Epithelial cell of esophagus (primary cell): ENCODE measurements around the gene TMEM233.

Experiments used
- DNase-seq: peaks from one replicate; pipeline ENCODE4 v3.0.0; 2010; ENCODE audit warnings: low read depth
- H3K4me3 ChIP-seq: 2 replicates; pipeline ENCODE4 v1.5.1; 2011; ENCODE audit warnings: mild to moderate bottlenecking, low read length, control low read depth
- TF ChIP-seq, protein P1 (sequence below): IDR thresholded peaks from 2 replicates; pipeline ENCODE4 v1.5.1; 2011; ENCODE audit warnings: low read depth, mild to moderate bottlenecking, low read length, control low read depth, inconsistent platforms; ENCODE audit not compliant: insufficient read depth; ENCODE audit errors: missing control alignments

TMEM233 gene

DNA sequence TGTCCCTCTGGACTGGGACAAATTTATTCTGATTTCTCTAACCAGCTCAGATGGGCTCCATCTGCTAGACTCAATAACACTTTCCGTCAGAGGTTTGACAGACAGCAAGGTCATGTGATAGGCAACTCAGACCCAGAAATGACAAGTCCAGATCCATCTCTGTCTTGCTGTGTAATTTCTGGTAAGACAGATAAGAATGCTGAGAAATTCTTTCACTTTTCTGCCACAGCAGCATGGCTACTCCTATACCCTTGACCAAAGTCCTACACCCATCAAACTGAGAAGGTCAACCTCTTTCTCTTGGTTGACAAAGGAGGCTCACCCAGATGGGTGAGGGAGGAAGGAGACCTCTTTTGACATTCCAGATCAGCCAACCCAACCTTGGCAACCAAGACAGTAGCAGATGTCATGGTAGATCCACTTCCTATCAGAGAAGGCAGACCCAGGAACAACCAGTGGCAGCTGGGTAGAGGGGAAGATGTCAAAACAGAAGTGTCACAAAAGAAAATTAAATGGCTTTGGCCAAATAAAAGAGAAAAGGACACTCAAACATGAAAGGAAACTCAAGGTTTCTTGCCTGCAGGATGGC is 37.5 kb downstream of the TMEM233 start:
- no peak for DNase-seq
- H3K4me3 ChIP-seq: no peak overlapping the region
- TF ChIP-seq, protein P1, sequence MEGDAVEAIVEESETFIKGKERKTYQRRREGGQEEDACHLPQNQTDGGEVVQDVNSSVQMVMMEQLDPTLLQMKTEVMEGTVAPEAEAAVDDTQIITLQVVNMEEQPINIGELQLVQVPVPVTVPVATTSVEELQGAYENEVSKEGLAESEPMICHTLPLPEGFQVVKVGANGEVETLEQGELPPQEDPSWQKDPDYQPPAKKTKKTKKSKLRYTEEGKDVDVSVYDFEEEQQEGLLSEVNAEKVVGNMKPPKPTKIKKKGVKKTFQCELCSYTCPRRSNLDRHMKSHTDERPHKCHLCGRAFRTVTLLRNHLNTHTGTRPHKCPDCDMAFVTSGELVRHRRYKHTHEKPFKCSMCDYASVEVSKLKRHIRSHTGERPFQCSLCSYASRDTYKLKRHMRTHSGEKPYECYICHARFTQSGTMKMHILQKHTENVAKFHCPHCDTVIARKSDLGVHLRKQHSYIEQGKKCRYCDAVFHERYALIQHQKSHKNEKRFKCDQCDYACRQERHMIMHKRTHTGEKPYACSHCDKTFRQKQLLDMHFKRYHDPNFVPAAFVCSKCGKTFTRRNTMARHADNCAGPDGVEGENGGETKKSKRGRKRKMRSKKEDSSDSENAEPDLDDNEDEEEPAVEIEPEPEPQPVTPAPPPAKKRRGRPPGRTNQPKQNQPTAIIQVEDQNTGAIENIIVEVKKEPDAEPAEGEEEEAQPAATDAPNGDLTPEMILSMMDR: no peak

DNA sequence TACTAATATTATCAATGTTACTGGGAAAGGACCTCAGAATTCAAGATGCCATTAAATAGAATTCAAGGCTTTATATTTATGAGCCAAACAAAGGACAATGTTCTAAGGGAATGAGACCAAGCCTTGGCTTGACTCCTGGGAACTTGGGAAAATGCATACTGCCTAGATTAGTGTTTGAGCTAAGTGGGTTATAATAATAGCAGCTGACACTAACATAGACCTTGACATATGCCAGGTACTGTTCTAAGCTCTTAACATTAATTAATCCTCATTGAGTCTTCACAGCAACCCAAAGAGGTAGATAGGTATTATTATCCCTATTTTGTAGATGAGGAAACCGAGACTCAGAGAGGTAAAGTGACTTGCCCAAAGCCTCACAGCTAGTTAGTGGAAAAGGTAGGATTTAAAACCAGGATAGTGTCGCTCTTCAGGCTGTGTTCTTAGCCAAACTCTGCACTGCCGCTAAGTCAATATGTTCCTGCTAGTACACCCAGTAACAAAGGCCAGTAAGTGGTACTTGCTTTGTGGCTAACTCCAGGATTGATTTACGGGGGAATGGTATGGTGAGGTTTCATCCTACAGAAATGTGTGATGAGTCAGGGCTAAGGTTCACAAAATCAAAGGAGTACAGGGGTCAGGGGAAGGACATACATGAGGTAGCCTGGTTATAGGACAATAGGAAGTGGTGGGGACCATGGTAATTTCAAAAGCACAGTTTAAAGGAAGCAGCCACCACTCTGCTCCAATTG is 38.5 kb downstream of the TMEM233 start:
- TF ChIP-seq, protein P1: no peak
- no peak overlapping the region for H3K4me3 ChIP-seq
- no peak for DNase-seq

DNA sequence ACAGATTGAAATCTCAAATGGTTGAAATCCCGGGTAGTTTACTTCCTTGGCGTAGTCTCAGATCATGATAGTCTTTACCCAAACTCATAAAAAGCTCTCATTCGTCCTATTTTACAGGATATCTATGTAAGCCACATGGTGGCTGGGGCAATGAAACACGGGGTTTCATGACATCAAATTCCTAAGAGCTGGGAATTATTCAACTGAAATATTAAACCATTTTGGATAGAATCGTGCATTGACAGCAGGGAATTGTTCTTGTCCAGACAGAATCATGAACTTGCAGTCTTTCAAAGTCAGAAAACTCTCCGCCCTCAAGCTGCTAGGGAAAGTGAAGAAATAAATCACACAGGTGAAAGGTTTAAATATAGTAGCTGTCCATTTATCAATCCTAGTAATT is 41.2 kb downstream of the TMEM233 start:
- TF ChIP-seq, protein P1: no peak
- no peak overlapping the region for H3K4me3 ChIP-seq
- DNase-seq: no peak

DNA sequence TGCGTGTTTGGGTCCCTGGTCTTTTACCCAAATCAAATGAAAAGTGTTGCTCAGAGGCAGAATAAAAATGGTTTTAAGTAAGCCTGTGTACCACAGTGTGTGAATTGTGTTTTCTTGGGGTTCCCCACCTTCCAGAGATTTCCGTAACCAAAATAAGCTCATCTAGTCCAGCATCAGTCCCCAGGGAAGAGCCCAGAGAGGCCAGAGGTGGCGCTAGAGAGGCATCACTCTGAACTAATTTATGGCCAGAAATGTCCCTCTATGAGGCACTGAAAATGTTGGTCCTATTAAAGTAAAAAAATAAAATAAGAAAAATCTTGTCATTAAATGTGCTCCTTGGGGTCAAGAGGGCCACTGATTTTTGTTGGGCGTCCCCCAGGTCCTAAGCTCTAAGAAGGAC is 49.4 kb downstream of the TMEM233 start:
- H3K4me3 ChIP-seq: no peak overlapping the region
- TF ChIP-seq, protein P1: no peak
- no peak for DNase-seq

DNA sequence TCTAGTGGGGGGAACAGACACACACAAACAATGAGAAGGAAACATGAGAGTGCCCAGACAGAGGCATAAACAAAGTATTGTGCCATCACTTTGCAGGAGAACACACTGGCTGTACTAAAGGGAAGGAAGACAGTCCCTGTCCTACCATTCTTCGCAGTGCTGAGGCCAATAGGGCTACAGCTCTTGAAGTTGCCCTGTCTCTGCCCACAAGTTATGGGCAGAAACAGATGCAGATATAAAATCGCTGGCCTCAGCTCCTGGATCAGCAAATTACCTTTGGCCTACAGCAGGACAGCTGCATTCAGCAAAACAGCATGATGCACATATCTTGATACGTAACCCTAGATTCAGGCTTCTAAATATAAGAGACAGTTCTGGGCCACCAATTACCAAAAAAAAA is 51.4 kb downstream of the TMEM233 start:
- TF ChIP-seq, protein P1: no peak
- DNase-seq: no peak
- no peak overlapping the region for H3K4me3 ChIP-seq

DNA sequence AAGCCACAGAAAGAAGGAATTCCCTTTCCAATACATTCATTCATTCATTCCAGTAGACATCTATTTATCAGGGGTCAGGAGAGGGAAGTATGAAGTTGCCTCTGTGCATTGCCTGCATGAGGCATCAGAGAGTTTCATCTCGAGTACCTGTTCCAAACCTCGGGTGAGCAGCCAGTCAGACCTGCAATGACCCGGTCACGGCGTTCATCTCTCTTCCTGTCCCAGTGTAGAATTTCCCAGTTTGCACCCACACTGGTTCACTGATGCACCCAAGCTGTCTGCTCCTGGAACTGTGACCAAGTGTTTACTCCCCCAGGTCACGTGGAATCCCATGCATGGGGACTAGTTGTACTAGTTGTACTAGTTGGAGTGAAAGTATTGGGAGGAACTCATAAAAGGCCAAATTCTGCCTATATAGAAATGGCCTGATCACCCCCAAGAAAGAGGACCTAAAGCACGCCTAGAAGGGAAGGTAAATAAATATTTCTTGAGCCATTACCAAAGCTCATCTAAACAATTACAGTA is 52.0 kb downstream of the TMEM233 start:
- no peak for DNase-seq
- H3K4me3 ChIP-seq: no peak overlapping the region
- TF ChIP-seq, protein P1: no peak
